ENCODE results near the gene FLVCR1. TPM values are rescaled to one million over a fixed set of nuclear protein-coding genes. Genes with fewer than 3 reads are reported as not detected.

FLVCR1 gene
- polyA plus RNA-seq, 10 donors: 4.1 to 14.1 (median 8.6) TPM

GRCh38 chr1:212915245-212916091 is 57.4 kb downstream of the FLVCR1 start:
- peak; percentile 67 to 93 (median 90) for DNase-seq

GRCh38 chr1:212916481-212917133 is 58.5 kb downstream of the FLVCR1 start:
- peak in 2 of 3 donors; percentile 44 to 75 for DNase-seq

GRCh38 chr1:212917134-212917485 is 59.0 kb downstream of the FLVCR1 start:
- no peak for DNase-seq

- DNase-seq: no peak
Measured at GRCh38 chr1:212917858-212918257, 59.8 kb downstream of the FLVCR1 start.

GRCh38 chr1:212918824-212919223 is 60.7 kb downstream of the FLVCR1 start:
- no peak for DNase-seq

GRCh38 chr1:212920246-212920645 is 62.2 kb downstream of the FLVCR1 start:
- DNase-seq: no peak

- DNase-seq: no peak
Measured at GRCh38 chr1:212920896-212921295, 62.8 kb downstream of the FLVCR1 start.

GRCh38 chr1:212922016-212922415 is 63.9 kb downstream of the FLVCR1 start:
- no peak for DNase-seq

- DNase-seq: no peak
Measured at GRCh38 chr1:212926372-212926771, 68.3 kb downstream of the FLVCR1 start.

GRCh38 chr1:212928323-212929291 is 70.5 kb downstream of the FLVCR1 start:
- DNase-seq: peak in 2 of 3 donors; percentile 58 to 78

GRCh38 chr1:212930986-212931678 is 73.1 kb downstream of the FLVCR1 start:
- DNase-seq: no peak

GRCh38 chr1:212933815-212934471 is 75.9 kb downstream of the FLVCR1 start:
- no peak for DNase-seq

- DNase-seq: no peak
Measured at GRCh38 chr1:212935387-212935981, 77.4 kb downstream of the FLVCR1 start.

GRCh38 chr1:212937034-212937433 is 79.0 kb downstream of the FLVCR1 start:
- no peak for DNase-seq

- DNase-seq: no peak
Measured at GRCh38 chr1:212938846-212939245, 80.8 kb downstream of the FLVCR1 start.

- DNase-seq: no peak
Measured at GRCh38 chr1:212941452-212941851, 83.4 kb downstream of the FLVCR1 start.

- no peak for DNase-seq
Measured at GRCh38 chr1:212942679-212943392, 84.8 kb downstream of the FLVCR1 start.

GRCh38 chr1:212943393-212943710 is 85.3 kb downstream of the FLVCR1 start:
- DNase-seq: no peak

- DNase-seq: no peak
Measured at GRCh38 chr1:212944229-212944901, 86.3 kb downstream of the FLVCR1 start.
